ENCODE measurements around the gene WIZ. TPM values are rescaled to one million over a fixed set of nuclear protein-coding genes. Genes with fewer than 3 reads are reported as not detected.

Gene WIZ
- total and polyA plus RNA-seq, 2 experiments from 2014 or later, result 8.9 to 39.5 TPM

DNA sequence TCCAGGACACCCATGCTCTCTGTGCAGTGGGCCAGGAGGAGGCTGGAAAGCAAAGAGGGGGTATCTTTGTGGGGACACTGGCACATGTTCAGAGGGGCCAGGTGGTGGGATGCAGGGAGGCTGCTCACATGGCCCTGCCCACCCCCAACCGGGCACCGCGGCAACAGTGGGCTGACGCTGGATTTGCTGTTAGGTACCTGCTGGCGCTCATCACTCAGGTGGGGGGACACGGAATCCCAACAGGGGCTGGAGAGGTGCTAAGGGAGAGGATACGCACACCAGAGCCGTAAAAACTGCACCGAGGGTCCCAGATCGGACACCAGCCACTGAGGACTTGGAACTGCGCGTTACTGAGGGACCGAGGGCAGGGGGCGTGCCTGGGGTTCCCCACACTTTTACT, 50.1 kb downstream of the WIZ start:
- TF ChIP-seq, protein P1, sequence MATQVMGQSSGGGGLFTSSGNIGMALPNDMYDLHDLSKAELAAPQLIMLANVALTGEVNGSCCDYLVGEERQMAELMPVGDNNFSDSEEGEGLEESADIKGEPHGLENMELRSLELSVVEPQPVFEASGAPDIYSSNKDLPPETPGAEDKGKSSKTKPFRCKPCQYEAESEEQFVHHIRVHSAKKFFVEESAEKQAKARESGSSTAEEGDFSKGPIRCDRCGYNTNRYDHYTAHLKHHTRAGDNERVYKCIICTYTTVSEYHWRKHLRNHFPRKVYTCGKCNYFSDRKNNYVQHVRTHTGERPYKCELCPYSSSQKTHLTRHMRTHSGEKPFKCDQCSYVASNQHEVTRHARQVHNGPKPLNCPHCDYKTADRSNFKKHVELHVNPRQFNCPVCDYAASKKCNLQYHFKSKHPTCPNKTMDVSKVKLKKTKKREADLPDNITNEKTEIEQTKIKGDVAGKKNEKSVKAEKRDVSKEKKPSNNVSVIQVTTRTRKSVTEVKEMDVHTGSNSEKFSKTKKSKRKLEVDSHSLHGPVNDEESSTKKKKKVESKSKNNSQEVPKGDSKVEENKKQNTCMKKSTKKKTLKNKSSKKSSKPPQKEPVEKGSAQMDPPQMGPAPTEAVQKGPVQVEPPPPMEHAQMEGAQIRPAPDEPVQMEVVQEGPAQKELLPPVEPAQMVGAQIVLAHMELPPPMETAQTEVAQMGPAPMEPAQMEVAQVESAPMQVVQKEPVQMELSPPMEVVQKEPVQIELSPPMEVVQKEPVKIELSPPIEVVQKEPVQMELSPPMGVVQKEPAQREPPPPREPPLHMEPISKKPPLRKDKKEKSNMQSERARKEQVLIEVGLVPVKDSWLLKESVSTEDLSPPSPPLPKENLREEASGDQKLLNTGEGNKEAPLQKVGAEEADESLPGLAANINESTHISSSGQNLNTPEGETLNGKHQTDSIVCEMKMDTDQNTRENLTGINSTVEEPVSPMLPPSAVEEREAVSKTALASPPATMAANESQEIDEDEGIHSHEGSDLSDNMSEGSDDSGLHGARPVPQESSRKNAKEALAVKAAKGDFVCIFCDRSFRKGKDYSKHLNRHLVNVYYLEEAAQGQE (IDR thresholded peaks at IDR 0.05; ENCODE audit: unreplicated experiment), result no peak
- TF ChIP-seq EZH2phosphoT487 (IDR thresholded peaks at IDR 0.05; ENCODE audit: unreplicated experiment) (no peak), ZNF114 (CRISPR knock-in tag; IDR thresholded peaks at IDR 0.05) (no peak)
- peaks cover 37% of the 10 kb centered on the region for H3K79me2 ChIP-seq (replicated peaks; ENCODE audit: insufficient read depth)
- Mint-ChIP-seq H3K9me3 (no peaks in the 10 kb centered on the region; the same call in 2 of the 3 replicates), H3K36me3 (ENCODE audit: low read depth) (peaks cover 61% of the 10 kb centered on the region), H3K4me1 (peaks cover 3% of the 10 kb centered on the region; the same call in 1 of the 3 replicates), H3K27me3 (ENCODE audit: insufficient read depth, low read depth, poor library complexity) (peaks cover 5% of the 10 kb centered on the region), H3K27ac (no peak overlapping the region), H3K4me3 (no peak overlapping the region)
- H3K27ac ChIP-seq (ENCODE audit: low read depth), result no peak overlapping the region
- H3K4me3 ChIP-seq, result no peak overlapping the region
- H3K4me2 ChIP-seq, result no peak overlapping the region
- H3F3A ChIP-seq (replicated peaks; ENCODE audit: low read depth), result 0 out of 2 replicates have a peak, but pooled peaks cover 5% of the 10 kb centered on the region
- no peak for ATAC-seq
- no peaks in the 10 kb centered on the region for H3K27me3 ChIP-seq (ENCODE audit: insufficient read depth)
- H3K36me3 ChIP-seq (ENCODE audit: insufficient read depth), result peaks cover 6% of the 10 kb centered on the region
- no peaks in the 10 kb centered on the region for H3K4me1 ChIP-seq (ENCODE audit: insufficient read depth)
- H3K9me2 ChIP-seq (ENCODE audit: insufficient read depth), result no peaks in the 10 kb centered on the region
- DNase-seq (ENCODE audit: low spot score), result no peak
- H2AFZ ChIP-seq, result no peak overlapping the region
- H4K20me1 ChIP-seq (replicated peaks; ENCODE audit: insufficient read depth), result peaks cover 23% of the 10 kb centered on the region

DNA sequence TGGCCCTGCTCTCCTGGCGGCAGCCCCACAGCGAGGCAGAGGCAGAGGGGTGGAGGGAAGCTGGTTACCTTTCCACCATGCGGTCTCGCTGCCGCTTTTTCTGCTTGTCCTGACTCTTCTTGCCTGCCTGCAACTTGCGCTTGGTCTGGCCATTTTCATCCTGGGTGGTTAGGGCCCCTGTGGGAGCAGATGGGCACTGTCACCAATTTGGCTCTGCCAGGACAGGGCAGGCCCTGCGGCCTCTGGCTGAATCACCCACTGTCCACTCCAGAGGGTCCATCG, 50.6 kb downstream of the WIZ start:
- no peaks in the 10 kb centered on the region for H3K27me3 ChIP-seq (ENCODE audit: insufficient read depth)
- H3K79me2 ChIP-seq (replicated peaks; ENCODE audit: insufficient read depth), result peaks cover 36% of the 10 kb centered on the region
- no peaks in the 10 kb centered on the region; the same call in 1 of the 3 replicates for H3K9me3 Mint-ChIP-seq
- peaks cover 5% of the 10 kb centered on the region for H3K27me3 Mint-ChIP-seq (ENCODE audit: insufficient read depth, low read depth, poor library complexity)
- H3F3A ChIP-seq (replicated peaks; ENCODE audit: low read depth), result 0 out of 2 replicates have a peak, but pooled peaks cover 5% of the 10 kb centered on the region
- H3K4me2 ChIP-seq, result no peak overlapping the region
- H3K4me3 ChIP-seq, result no peak overlapping the region
- peaks cover 19% of the 10 kb centered on the region for H4K20me1 ChIP-seq (replicated peaks; ENCODE audit: insufficient read depth)
- no peak overlapping the region for H2AFZ ChIP-seq
- H3K4me1 ChIP-seq (ENCODE audit: insufficient read depth), result no peaks in the 10 kb centered on the region
- peaks cover 64% of the 10 kb centered on the region for H3K36me3 Mint-ChIP-seq (ENCODE audit: low read depth)
- ATAC-seq (no peak), DNase-seq (ENCODE audit: low spot score) (no peak)
- H3K27ac Mint-ChIP-seq, result no peak overlapping the region
- H3K27ac ChIP-seq (ENCODE audit: low read depth), result no peak overlapping the region
- H3K4me1 Mint-ChIP-seq, result 0 out of 3 replicates have a peak, but pooled peaks cover 3% of the 10 kb centered on the region
- H3K36me3 ChIP-seq (ENCODE audit: insufficient read depth), result peaks cover 6% of the 10 kb centered on the region
- no peak overlapping the region for H3K4me3 Mint-ChIP-seq
- H3K9me2 ChIP-seq (ENCODE audit: insufficient read depth), result no peaks in the 10 kb centered on the region
- TF ChIP-seq, protein P2, sequence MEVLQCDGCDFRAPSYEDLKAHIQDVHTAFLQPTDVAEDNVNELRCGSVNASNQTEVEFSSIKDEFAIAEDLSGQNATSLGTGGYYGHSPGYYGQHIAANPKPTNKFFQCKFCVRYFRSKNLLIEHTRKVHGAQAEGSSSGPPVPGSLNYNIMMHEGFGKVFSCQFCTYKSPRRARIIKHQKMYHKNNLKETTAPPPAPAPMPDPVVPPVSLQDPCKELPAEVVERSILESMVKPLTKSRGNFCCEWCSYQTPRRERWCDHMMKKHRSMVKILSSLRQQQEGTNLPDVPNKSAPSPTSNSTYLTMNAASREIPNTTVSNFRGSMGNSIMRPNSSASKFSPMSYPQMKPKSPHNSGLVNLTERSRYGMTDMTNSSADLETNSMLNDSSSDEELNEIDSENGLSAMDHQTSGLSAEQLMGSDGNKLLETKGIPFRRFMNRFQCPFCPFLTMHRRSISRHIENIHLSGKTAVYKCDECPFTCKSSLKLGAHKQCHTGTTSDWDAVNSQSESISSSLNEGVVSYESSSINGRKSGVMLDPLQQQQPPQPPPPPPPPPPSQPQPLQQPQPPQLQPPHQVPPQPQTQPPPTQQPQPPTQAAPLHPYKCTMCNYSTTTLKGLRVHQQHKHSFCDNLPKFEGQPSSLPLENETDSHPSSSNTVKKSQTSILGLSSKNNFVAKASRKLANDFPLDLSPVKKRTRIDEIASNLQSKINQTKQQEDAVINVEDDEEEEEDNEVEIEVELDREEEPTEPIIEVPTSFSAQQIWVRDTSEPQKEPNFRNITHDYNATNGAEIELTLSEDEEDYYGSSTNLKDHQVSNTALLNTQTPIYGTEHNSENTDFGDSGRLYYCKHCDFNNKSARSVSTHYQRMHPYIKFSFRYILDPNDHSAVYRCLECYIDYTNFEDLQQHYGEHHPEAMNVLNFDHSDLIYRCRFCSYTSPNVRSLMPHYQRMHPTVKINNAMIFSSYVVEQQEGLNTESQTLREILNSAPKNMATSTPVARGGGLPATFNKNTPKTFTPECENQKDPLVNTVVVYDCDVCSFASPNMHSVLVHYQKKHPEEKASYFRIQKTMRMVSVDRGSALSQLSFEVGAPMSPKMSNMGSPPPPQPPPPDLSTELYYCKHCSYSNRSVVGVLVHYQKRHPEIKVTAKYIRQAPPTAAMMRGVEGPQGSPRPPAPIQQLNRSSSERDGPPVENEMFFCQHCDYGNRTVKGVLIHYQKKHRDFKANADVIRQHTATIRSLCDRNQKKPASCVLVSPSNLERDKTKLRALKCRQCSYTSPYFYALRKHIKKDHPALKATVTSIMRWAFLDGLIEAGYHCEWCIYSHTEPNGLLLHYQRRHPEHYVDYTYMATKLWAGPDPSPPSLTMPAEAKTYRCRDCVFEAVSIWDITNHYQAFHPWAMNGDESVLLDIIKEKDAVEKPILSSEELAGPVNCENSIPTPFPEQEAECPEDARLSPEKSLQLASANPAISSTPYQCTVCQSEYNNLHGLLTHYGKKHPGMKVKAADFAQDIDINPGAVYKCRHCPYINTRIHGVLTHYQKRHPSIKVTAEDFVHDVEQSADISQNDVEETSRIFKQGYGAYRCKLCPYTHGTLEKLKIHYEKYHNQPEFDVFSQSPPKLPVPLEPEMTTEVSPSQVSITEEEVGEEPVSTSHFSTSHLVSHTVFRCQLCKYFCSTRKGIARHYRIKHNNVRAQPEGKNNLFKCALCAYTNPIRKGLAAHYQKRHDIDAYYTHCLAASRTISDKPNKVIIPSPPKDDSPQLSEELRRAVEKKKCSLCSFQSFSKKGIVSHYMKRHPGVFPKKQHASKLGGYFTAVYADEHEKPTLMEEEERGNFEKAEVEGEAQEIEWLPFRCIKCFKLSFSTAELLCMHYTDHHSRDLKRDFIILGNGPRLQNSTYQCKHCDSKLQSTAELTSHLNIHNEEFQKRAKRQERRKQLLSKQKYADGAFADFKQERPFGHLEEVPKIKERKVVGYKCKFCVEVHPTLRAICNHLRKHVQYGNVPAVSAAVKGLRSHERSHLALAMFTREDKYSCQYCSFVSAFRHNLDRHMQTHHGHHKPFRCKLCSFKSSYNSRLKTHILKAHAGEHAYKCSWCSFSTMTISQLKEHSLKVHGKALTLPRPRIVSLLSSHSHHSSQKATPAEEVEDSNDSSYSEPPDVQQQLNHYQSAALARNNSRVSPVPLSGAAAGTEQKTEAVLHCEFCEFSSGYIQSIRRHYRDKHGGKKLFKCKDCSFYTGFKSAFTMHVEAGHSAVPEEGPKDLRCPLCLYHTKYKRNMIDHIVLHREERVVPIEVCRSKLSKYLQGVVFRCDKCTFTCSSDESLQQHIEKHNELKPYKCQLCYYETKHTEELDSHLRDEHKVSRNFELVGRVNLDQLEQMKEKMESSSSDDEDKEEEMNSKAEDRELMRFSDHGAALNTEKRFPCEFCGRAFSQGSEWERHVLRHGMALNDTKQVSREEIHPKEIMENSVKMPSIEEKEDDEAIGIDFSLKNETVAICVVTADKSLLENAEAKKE (CRISPR knock-in tag; IDR thresholded peaks at IDR 0.05), result no peak
- TF ChIP-seq EZH2phosphoT487 (IDR thresholded peaks at IDR 0.05; ENCODE audit: unreplicated experiment) (no peak), EZH2 (IDR thresholded peaks at IDR 0.05; ENCODE audit: low read depth, unreplicated experiment) (no peak), NANOG (IDR thresholded peaks at IDR 0.05; ENCODE audit: borderline replicate concordance) (no peak), JUNB (IDR thresholded peaks at IDR 0.05; ENCODE audit: unreplicated experiment) (no peak)
- TF ChIP-seq, protein P1 (IDR thresholded peaks at IDR 0.05; ENCODE audit: unreplicated experiment), result no peak
